Activated T-cell treated with anti-CD3 and anti-CD28 coated beads for 4 hours (primary cell): Measurements from ENCODE around the gene ZNF343.
A peak's percentile ranks its signal among the peaks of the same experiment; 100 is the strongest.
"Not testable (repeated sequence)": the region's sequence is repeated elsewhere in the genome, so short reads cannot be mapped to it uniquely, and the experiment has no call there.

Experiments used
- DNase-seq: peaks from one replicate; pipeline ENCODE4 v3.0.0-alpha.2; 2020

The ZNF343 gene

DNA sequence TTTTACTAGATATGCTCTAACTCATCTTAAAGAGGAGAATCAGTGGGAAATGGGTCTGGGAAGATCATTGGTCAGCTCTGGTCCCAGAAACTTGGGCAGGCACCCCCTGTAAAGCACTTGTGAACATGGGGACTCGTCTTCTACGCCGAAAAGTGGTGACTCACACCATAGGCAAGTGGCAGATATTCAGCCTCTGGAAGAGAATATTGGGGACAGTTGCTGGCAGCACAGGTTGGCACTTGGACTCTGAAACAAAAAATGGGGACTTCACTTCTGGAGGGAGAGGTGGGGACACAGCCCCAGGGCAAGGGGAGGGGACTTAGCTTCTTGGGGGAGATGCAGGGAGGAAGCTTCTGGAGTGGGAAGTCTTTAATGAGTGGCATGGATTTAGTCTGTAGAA lies 11.9 kb upstream of the ZNF343 start:
- no peak for DNase-seq

DNA sequence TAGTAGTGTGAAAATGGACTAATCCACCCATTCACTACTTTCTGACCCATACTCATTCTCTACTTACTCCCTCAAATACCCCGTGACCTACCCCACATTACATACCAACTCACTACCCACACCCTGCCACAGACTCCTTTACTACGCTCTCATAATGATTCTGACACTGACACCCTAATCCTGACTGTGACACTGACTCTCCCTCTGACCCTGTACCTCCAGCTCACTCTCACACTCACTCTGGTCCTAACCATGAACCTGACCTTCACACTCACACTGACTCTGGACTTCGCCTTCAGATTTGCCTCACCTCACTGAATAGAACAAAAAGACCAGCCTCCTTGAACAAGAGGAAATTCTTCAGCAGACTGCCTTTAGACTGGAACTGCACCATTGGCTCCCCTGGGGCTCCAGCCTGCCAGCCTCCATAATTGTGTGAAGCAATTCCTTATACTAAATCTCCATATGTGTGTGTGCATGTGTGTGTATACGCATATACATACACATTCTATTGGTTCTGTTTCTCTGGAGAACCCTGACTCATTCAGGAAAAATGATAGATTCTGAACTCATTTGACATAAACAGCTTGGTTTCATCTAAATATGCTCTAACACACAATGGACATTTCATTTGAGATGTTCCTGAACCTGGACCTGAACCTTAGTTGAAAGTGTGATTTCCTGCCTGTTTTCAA lies 10.5 kb upstream of the ZNF343 start:
- no peak for DNase-seq

DNA sequence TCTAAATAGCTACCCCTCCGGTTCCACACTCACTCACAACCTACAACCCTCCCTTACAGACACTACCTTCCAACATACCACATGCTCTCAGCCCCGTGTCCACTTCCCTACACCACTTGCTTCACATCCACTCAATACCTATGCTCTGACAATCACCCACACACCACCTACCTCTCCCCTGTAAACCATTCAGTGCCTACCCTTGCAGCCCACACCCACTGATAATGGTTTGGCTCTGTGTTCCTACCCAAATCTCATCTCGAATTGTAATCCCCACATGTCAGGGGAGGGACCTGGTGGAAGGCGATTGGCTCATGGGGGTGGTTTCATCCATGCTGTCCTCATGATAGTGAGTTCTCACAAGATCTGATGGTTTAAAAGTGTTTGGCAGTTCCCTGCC lies 9.8 kb upstream of the ZNF343 start:
- DNase-seq, result no peak

DNA sequence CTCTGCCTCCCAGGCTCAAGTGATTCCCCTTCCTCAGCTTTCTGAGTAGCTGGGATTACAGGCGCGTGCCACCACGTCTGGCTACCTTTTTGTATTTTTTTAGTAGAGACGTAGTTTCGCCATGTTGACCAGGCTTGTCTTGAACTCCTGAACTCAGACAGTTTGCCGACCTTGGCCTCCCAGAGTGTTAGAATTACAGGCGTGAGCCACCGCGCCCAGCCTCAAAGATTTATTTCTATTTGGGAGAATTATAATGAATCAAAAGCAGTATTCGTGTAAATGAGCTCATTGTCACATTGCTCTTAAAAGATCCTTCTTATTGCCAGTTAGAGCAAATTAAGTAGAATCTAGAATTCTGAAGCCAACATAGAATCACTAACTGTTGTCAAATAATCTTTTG lies 9.4 kb upstream of the ZNF343 start:
- DNase-seq, result no peak

DNA sequence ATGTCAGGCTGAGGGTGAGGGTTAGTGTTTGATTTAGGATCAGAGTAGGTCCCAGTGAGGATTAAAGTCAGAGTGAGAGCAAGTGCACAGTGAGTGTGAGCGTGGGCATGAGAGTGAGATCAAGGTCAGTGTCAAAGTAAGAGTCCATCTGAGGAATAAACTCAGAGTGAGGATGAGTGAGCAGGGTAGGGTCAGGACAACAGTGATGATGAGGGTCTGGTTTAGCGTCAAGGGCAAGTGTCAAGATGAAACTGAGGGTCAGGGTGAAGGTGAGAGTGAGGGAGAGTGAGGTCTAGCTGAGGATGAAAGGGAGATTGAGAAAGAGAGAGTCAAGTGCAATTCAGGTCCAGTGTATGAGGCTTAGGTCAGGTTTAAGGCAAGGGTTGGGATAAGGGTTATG lies 7.7 kb upstream of the ZNF343 start:
- no peak for DNase-seq

DNA sequence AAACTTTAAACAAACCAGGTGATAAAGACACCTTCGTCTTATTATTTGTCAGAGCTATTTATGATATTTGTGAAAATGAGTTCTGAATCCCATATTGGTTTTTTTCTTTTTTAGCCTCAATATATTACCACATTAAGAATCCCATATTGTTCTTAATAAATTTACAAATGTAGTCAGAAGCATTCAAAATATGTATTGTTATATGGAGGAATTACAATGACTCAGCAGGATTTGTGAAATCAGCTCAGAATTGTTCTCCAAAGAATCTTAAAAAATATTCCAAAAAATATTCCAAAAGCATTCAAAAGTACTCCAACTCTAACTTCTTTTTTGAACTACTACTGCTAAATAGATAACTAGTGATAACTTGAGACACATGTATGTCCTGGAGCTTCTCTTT lies 6.5 kb upstream of the ZNF343 start:
- DNase-seq, result no peak

DNA sequence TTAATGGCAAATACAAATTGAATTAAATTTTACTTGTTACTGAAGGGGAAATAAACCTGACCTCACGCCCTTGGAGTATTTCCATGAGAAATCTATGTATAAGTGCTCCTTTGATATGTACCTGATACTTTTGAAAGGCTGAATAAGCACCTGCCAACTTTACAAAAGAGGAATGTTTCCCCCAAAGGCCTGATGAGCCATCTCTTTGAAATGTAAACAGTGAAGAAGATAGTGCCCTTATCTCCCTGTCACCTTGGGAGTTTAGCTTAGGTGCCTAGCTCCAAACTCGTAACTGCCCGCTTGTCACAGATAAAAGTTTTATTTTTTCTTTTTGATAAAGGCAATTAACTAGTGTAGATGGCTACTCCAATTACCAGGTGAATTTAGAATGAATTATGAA lies 1.1 kb upstream of the ZNF343 start:
- no peak for DNase-seq

DNA sequence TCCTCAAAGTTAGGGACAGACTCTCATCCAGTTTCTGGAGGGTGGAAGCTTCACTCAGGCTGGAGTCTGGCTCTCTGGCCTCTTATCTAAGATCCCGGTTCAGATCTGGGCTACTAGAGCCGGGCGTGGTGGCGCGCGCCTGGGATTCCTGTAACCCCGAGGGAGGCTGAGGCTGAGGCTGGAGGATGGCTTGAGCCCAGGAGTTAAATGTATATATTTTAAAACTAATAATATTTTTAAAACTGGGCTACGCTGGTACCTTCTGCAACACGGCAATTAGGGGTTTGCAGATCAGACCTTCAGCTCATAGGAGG lies 710 bp upstream of the ZNF343 start:
- no peak for DNase-seq

DNA sequence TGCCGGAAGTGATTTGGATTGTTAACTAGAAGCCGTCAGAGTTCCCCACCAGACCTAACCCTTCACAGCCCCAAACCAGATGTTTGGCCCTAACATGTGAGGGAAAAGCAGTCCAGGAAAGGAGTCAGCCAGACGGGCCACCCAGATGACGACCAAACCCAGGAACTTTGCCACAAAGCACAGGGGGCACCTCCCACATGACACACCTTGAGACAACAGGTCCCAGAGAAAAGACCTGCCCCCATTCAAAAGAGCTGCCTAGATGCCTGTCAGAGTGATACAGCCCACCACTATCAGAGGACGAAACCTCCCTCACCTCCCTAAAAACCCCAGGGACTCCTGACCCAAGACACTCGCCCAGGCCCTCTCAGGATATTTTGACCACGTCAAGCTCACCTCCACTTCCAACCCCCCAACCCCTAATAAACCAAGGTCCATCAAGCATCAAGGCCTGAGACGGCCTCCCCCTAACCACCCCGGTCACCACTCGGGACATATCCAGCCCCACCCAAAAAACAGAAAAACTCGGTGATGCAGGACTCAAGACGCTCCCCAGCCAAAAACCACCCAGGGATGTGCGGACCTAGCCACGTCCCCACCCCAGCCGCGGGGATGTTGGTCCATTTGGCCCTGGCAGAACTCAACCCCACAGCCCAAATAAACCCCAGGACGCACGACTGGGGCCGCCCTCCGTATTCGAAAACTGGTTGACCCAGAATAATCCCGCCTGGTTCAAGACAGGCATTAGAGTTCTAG lies 662 bp downstream of the ZNF343 start:
- DNase-seq, result no peak

DNA sequence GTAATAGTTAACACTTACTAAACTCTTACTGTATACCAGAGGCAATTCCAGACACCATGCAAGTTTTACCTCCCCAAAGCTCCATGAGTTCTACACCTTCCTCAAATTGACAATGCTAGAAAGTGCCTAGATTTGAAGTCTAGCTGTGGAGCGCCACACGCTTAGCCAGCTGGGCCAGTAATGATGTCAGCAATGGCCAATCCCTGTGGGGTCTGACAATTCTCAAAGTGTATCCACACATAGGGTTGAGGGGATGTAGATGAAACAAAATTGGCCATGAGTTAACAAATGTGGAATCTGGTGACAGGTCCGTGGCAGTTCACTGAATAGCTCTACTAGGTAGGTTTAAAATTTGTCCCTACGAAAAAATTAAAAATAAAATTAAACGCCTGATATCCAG lies 1.3 kb downstream of the ZNF343 start:
- no peak for DNase-seq

DNA sequence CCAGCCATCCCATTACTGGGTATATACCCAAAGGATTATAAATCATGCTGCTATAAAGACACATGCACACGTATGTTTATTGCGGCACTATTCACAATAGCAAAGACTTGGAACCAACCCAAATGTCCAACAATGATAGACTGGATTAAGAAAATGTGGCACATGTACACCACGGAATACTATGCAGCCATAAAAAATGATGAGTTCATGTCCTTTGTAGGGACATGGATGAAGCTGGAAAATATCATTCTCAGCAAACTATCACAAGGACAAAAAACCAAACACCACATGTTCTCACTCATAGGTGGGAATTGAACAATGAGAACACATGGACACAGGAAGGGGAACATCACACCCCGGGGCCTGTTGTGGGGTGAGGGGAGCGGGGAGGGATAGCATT lies 2.3 kb downstream of the ZNF343 start:
- DNase-seq, result not testable (repeated sequence)

DNA sequence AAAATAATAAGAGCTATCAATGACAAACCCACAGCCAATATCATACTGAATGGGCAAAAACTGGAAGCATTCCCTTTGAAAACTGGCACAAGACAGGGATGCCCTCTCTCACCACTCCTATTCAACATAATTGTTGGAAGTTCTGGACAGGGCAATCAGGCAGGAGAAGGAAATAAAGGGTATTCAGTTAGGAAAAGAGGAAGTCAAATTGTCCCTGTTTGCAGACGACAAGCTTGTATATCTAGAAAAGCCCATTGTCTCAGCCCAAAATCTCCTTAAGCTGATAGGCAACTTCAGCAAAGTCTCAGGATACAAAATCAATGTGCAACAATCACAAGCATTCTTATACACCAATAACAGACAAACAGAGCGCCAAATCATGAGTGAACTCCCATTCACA lies 3.9 kb downstream of the ZNF343 start:
- not testable (repeated sequence) for DNase-seq

DNA sequence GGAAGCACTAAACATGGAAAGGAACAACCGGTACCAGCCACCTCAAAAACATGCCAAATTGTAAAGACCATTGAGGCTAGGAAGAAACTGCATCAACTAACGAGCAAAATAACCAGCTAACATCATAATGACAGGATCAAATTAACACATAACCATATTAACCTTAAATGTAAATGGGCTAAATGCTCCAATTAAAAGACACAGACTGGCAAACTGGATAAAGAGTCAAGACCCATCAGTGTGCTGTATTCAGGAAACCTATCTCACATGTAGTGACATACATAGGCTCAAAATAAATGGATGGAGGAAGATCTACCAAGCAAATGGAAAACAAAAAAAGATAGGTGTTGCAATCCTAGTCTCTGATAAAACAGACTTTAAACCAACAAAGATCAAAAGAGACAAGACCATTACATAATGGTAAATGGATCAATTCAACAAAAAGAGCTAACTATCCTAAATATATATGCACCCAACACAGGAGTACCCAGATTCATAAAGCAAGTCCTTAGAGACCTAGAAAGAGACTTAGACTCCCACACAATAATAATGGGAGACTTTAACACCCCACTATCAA lies 5.8 kb downstream of the ZNF343 start:
- DNase-seq, result not testable (repeated sequence)

DNA sequence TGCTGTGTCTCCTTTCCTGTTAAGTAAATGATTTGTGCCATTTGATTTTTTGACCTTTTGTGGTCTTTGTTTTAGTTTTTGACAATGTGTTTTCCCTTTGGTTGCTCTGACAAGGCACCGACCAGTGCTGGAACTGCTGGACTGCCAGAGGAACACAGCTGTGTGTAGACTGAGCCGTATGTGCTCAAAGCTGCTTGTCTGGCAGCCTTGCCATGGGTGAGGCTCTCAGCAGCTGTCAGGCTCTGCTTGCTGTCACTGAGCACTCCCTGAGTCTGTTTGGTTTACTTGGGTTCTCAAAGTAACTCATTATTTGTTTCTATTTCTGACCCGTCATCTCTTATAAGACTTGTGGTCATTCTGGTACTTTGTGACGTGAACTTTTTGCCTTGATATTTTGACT lies 23.1 kb downstream of the ZNF343 start:
- no peak for DNase-seq

DNA sequence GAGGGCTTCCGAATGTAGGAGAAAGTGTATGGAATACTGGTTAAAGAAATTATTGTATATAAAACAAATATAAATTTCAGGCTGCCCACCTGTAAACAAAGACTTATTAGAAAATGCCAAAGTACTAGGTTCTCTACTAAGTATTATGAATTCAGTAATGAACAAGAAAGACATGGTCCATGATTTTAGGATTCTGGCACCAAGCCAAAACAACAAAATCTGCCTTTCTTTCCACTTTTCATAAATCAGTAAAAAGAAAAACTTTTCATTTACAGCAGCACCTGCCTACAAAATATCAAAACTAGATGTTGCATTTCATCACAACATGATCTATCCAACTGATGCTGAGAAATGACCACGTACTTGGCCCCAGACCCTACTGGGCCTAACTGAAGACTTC lies 23.6 kb downstream of the ZNF343 start:
- DNase-seq, result no peak

DNA sequence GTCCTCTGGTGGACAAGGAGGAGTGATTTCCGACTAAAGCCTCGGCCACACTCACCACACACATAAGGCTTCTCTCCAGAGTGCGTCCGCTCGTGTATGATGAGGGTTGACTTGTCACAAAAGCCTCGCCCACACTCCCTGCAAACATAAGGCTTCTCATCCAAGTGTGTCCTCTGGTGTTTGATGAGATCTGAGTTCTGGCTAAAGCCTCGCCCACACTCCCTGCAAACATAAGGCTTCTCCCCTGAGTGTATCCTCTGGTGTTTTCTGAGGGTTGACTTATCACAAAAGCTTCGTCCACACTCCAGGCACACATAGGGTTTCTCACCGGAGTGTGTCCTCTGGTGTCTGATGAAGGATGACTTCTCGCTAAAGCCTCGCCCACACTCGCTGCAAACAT lies 25.2 kb downstream of the ZNF343 start:
- no peak for DNase-seq

DNA sequence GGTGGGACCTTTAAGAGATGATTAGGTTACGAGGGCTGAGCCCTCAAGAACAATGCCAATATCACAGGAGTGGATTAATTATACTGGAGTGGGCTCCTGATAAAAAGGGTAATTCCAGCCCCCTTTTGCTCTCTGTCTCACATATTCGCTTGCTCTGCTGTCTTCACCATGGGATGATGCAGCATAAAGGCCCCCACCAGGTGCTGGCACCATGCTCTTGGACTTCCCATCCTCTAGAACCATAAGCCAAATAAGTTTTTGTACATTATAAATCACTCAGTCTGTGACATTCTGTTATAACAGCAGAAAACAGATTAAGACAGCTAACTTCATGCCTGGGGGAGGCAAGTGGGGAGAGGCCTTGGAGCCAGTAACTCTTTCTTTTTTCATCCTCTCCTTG lies 28.3 kb downstream of the ZNF343 start:
- no peak for DNase-seq

DNA sequence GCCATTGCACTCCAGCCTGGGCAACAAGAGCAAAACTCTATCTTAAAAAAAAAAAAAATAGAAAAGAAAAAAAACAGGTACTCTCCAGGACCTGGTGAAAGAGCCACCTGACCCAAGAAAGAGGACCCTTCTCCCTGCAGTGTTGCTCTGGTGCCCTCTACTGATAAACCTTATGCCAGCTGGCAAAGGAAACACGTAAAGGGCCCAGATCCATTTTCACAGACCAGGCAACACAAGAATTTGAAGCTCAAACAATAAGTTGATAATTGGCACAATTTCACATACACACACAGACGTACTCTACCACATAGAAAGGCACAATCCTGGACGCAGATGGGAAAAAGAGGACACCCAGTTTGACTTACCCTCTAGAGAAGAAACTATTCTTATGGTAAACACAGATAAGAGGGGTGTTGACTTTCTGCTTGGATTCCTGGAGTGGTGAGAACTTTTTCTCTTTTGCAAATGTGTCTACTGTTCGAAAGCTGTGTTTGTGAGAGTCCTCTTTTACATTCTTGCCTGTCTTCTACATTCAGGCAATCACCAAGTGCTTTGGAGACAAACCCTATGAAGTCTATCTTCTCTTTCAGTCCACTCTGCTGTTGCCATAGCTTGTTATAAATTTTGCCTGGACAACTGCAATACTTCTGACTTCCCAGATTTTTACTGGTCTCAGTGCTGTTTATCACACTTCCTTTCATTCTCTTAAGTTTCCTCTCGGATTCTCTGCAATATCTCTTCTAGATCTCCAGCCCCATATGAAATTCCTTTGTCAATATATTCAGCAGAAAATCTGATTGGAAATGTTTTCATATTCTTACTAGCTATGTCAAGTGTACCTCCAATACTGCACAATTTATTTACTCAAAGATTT lies 31.7 kb downstream of the ZNF343 start:
- DNase-seq, result no peak

DNA sequence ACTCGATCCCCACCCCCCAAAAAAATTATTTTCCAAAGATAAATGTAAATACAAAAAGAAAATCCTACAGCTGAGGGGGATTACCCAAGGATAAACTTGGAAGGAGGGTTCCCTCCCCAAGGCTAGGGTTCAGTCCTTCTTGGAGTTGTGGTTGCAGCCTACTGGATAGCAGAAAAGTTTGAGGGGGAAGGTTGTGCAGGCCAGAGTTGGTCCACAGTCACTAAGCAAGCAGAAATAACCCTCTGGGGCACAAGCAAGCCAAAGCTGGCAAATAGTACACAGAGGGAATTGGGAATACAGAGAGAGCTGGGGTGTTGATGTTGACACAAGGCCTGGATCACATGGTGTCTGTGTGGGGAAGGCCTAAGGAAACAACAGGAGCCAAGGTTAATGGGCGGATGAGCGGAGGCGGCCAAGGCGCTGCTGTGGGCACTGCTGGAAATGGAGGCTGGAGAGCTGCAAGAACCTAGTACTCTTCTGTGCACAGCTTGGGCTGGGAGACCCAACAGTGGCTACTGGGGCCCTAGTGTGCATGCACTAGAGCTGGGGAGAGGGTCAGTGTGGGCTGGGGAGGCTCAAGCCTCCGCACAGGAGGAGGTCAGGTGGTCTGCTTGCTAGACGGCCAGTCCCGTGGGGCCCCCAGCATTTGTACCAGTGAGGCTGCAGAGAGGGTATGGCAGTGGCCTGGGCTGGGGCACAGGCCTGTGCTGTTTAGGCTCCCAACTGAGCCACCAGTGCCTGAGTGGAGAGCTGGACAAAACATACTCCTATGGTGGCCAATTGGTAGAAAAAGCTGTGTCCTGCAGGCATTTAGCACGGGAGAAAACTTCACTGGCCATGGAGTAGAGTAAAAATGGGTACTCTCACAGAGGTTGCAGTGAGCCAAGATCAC lies 32.6 kb downstream of the ZNF343 start:
- no peak for DNase-seq

DNA sequence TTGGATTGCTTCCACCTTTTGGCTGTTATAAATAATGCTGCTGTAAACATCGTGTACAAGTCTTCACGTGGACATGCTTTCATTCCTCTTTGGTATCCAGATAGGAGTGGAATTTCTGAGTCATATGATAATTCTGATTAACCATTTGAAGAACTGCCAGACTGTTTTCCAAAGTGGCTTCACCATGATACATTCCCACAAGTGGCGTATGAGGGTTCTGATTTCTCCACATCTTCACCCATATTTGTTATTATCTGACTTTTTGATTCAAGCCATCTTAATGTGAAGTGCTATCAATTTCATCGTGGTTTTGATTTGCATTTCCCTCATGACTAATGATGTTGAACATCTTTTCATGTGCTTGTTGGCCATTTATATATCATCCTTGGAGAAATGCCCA lies 35.2 kb downstream of the ZNF343 start:
- DNase-seq, result no peak

DNA sequence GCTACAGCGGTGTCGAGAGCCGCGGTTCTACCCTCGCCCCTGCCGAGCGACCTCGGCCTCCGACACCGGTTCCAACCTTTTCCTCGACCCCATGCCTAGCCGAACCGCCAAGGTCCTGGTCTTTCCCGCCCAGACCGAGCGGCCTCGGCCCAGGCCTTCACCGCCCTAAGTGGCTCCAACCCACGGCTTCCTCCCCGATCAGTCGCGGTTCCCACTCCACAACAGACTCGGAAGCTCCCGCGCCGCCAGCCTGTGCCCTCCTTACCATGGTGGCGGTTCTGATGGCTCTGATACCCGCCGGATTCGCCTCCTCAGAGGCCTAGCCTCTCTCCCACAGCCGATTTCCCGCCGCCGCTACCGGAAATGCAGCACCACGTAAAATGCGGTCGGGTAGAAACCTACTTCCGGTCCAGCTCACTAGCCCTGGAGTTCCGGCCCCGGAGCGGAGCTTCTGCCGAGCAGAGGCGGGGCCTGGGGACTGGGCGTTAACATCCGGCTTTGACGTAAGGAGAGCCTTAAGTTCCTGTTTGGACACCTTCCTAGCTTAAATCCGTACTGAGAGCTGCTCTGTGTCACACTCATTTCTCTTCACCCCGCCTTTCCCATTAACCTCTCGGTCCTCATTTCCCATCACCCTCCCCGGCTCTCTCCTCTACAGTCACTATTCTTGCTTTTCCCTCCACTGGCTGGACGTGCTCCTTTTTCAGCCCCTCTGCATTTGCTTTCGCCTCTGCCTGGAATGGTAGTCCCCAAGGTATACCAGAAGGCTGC lies 38.1 kb downstream of the ZNF343 start, which contains the start of gene SNRPB:
Gene SNRPB, minus strand, starts transcription at position 367 of the 771 bp plus-strand sequence. Its CDS starts 99 bp downstream, at position 268.
- peak; percentile 92 for DNase-seq

DNA sequence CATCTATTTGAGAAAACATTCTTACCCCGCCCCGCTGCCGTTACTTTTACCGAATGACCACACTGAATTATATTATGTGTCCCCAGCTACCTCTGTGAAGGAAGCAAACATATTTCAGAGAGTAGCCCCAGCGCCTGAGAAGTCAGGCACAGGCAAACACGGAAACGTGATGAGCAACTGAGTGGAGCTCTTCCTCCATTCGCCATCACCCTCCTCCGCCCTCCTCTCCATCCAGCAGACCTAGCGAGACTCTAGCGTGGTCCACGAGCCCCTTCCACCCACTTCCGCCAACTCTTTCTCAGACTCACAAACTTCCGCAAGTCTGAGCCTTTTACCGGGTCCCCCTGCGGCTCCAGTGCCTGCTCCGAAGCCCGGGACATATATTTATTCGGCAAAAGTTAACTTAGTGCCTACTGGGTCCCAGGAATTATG lies 38.7 kb downstream of the ZNF343 start:
- DNase-seq, result peak; percentile 48
